CD4-positive, alpha-beta T cell (primary cell): ENCODE data around the gene DNAH6. TPM values are rescaled to one million over a fixed set of nuclear protein-coding genes. Genes with fewer than 3 reads are reported as not detected.

Experiments
- ATAC-seq: fragments of 200-7000 bp; cut with Tn5 transposase; one replicate; pipeline ENCODE4 v1.10.0; 2022; ENCODE audit warnings: mild to moderate bottlenecking; ENCODE audit not compliant: poor library complexity
- CTCF ChIA-PET: fragments of 350-600 bp; sonication (Branson Sonifier 250); formaldehyde crosslinking; loops from one replicate; lab custom pipeline; 2021; ENCODE audit warnings: antibody characterized with exemption, inconsistent platforms; lab: Charles Lee
- POLR2A ChIA-PET: fragments of 350-600 bp; sonication (Branson Sonifier 250); formaldehyde crosslinking; loops from one replicate; lab custom pipeline; 2021; ENCODE audit warnings: antibody characterized with exemption, inconsistent platforms; lab: Charles Lee
- DNase-seq, 14 experiments: peaks; one replicate each; pipeline ENCODE4 v3.0.0-alpha.2; 2013 to 2020; ENCODE audit warnings: mixed read lengths in 2 of 14
- H3K27ac ChIP-seq, 2 donors: one replicate each; pipeline versions ENCODE4 v1.5.1 to v1.7.0; 2013; ENCODE audit warnings: low read length in 2 of 2, low read depth in 1 of 2, mild to moderate bottlenecking in 1 of 2
- H3K27me3 ChIP-seq, 2 experiments: 1 replicate in 1 of 2; 2 replicates in 1 of 2; pipeline versions ENCODE4 v1.6.1 to v1.7.0; 2013; ENCODE audit warnings: low read length in 2 of 2, control low read depth in 1 of 2, mild to moderate bottlenecking in 1 of 2, moderate library complexity in 1 of 2; ENCODE audit not compliant: insufficient read depth in 2 of 2, control insufficient read depth in 1 of 2
- H3K36me3 ChIP-seq: one replicate; pipeline ENCODE4 v1.6.1; 2013; ENCODE audit warnings: low read length, control low read depth; ENCODE audit not compliant: insufficient read depth
- H3K4me1 ChIP-seq: one replicate; pipeline ENCODE4 v1.6.1; 2013; ENCODE audit warnings: low read length, control low read depth; ENCODE audit not compliant: insufficient read depth
- H3K4me3 ChIP-seq: one replicate; pipeline ENCODE4 v1.5.1; 2013; ENCODE audit warnings: mild to moderate bottlenecking, low read length, moderate library complexity
- H3K9me3 ChIP-seq, 2 experiments: 1 replicate in 1 of 2; 2 replicates in 1 of 2; pipeline versions ENCODE4 v1.6.1 to v1.7.0; 2013; ENCODE audit warnings: low read length in 2 of 2, mild to moderate bottlenecking in 2 of 2, control low read depth in 1 of 2, moderate library complexity in 1 of 2; ENCODE audit not compliant: control insufficient read depth in 1 of 2, insufficient read depth in 1 of 2
- H3K27ac Mint-ChIP-seq: one replicate; pipeline ENCODE4 v1.8.0; 2020; ENCODE audit warnings: mixed read lengths
- H3K27me3 Mint-ChIP-seq: one replicate; pipeline ENCODE4 v1.8.0; 2021; ENCODE audit warnings: mixed read lengths
- H3K36me3 Mint-ChIP-seq: one replicate; pipeline ENCODE4 v1.8.0; 2021; ENCODE audit warnings: low read depth, mixed read lengths
- H3K4me1 Mint-ChIP-seq: one replicate; pipeline ENCODE4 v1.8.0; 2021; ENCODE audit warnings: low read depth, mixed read lengths
- H3K4me3 Mint-ChIP-seq: one replicate; pipeline ENCODE4 v1.8.0; 2020; ENCODE audit warnings: mild to moderate bottlenecking, mixed read lengths
- H3K9me3 Mint-ChIP-seq: one replicate; pipeline ENCODE4 v1.8.0; 2020; ENCODE audit warnings: mixed read lengths
- intact Hi-C, 2 experiments: fragments of 100-400 bp; cut with DNase I in 1 of 2; cut with micrococcal nuclease in 1 of 2; formaldehyde crosslinking; loops; one replicate each; pipeline versions ENCODE4 v1.15.1 to v1.9.0; 2023 to 2025; cut with DNase I, micrococcal nuclease
- total RNA-seq, 174 experiments: library from RNA in 2 of 174; stranded (reverse) in 2 of 174; gene quantifications; one replicate each; pipeline ENCODE4 v1.2.3 and lab custom pipeline; 2021 to 2026
- TF ChIP-seq, protein P1 (sequence below): fragments of 200-600 bp; IDR thresholded peaks from one replicate; pipeline ENCODE4 v1.8.0; 2022; ENCODE audit warnings: antibody characterized with exemption, mild to moderate bottlenecking

Gene DNAH6
- total RNA-seq, 2 experiments from 2014 or later = 0.59 to 1.2 TPM

DNA sequence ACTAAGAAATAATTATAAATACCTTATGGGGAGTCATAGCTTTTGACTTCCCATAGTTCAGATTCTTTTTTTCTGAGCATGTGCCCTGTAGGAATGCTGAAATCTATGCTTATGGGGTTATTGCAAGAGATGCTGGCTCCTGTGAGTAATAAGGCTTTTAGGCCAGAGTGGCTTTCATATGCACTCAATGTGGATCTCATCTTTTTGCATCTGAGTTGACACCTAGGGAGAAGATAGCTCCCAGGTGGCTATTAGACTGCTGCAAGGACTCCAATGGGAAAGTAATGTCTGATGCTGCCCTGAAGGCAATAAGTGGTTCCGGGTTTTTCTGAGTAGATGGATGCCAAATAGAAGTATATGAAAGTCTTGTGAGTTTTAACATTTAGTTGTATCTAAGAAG is 21.0 kb downstream of the DNAH6 start:
- no peaks in the 10 kb centered on the region for H3K27me3 ChIP-seq
- H3K4me1 ChIP-seq = peaks cover 7% of the 10 kb centered on the region
- H3K27ac ChIP-seq = no peak overlapping the region
- TF ChIP-seq, protein P1, sequence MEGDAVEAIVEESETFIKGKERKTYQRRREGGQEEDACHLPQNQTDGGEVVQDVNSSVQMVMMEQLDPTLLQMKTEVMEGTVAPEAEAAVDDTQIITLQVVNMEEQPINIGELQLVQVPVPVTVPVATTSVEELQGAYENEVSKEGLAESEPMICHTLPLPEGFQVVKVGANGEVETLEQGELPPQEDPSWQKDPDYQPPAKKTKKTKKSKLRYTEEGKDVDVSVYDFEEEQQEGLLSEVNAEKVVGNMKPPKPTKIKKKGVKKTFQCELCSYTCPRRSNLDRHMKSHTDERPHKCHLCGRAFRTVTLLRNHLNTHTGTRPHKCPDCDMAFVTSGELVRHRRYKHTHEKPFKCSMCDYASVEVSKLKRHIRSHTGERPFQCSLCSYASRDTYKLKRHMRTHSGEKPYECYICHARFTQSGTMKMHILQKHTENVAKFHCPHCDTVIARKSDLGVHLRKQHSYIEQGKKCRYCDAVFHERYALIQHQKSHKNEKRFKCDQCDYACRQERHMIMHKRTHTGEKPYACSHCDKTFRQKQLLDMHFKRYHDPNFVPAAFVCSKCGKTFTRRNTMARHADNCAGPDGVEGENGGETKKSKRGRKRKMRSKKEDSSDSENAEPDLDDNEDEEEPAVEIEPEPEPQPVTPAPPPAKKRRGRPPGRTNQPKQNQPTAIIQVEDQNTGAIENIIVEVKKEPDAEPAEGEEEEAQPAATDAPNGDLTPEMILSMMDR = no peak
- no peaks in the 10 kb centered on the region for H3K9me3 ChIP-seq
- no peak overlapping the region for H3K27ac Mint-ChIP-seq
- H3K4me1 Mint-ChIP-seq = peaks cover 32% of the 10 kb centered on the region
- no peak overlapping the region for H3K4me3 ChIP-seq
- intact Hi-C loops = no loop called here
- H3K9me3 Mint-ChIP-seq = no peaks in the 10 kb centered on the region
- DNase-seq (no peak), ATAC-seq (no peak)
- no peak overlapping the region for H3K4me3 Mint-ChIP-seq
- ChIA-PET CTCF (no interaction called here), POLR2A (no interaction called here)
- H3K27me3 Mint-ChIP-seq = no peaks in the 10 kb centered on the region
- H3K36me3 Mint-ChIP-seq = no peaks in the 10 kb centered on the region
- no peaks in the 10 kb centered on the region for H3K36me3 ChIP-seq

DNA sequence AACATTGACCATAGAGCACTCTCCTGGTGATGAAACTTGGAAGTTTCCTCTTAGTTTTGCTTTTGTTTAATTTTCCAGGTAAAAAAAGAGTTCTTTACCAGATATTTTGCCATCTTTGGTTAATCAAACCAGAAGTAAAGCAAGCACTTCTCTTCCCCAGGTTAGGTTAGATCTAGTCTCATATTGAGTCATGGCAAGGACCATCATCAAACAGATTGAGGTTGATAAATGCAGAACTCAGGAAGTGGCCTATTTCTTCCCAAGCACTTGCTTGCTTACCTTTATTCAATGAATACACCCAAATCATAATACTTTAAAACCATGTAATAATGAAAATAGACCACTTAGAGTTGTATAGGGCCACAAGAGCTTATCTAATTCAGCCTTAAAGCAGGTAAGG is 23.4 kb downstream of the DNAH6 start:
- Histone ChIP-seq H3K27ac (peak overlapping the region in 1 of 2 donors; percentile 28), H3K27me3 (no peaks in the 10 kb centered on the region), H3K9me3 (no peaks in the 10 kb centered on the region), H3K4me3 (no peak overlapping the region), H3K4me1 (peaks cover 7% of the 10 kb centered on the region), H3K36me3 (no peaks in the 10 kb centered on the region)
- intact Hi-C loops = no loop called here
- peaks cover 15% of the 10 kb centered on the region for H3K4me1 Mint-ChIP-seq
- ATAC-seq (peak; percentile 67), DNase-seq (peak in 3 of 14 experiments; percentile 16 to 49 (median 20))
- H3K4me3 Mint-ChIP-seq = no peak overlapping the region
- no peaks in the 10 kb centered on the region for H3K9me3 Mint-ChIP-seq
- ChIA-PET CTCF (no interaction called here), POLR2A (no interaction called here)
- H3K27me3 Mint-ChIP-seq = no peaks in the 10 kb centered on the region
- no peak overlapping the region for H3K27ac Mint-ChIP-seq
- TF ChIP-seq, protein P1 = no peak
- no peaks in the 10 kb centered on the region for H3K36me3 Mint-ChIP-seq

- Histone ChIP-seq H3K4me1 (no peaks in the 10 kb centered on the region), H3K4me3 (no peak overlapping the region), H3K9me3 (no peaks in the 10 kb centered on the region), H3K36me3 (no peaks in the 10 kb centered on the region), H3K27me3 (no peaks in the 10 kb centered on the region), H3K27ac (no peak overlapping the region)
- no peaks in the 10 kb centered on the region for H3K9me3 Mint-ChIP-seq
- no peak overlapping the region for H3K4me3 Mint-ChIP-seq
- H3K27ac Mint-ChIP-seq = no peak overlapping the region
- intact Hi-C loops = loop anchor here in 1 of 2 experiments (5.0 kb wide), 1 partner anchor 47 kb away; no protein-coding TSS in a partner anchor
- H3K27me3 Mint-ChIP-seq = no peaks in the 10 kb centered on the region
- ATAC-seq = no peak
- ChIA-PET POLR2A (no interaction called here), CTCF (no interaction called here)
- peaks cover 3% of the 10 kb centered on the region for H3K4me1 Mint-ChIP-seq
- no peaks in the 10 kb centered on the region for H3K36me3 Mint-ChIP-seq
- DNase-seq = no peak
- TF ChIP-seq, protein P1 = no peak
These were observed 28.7 kb downstream of the DNAH6 start for GRCh38 chr2:84545005-84545404.
